Small intestine (tissue), 7 donors: ENCODE data around the gene KCNQ4. TPM values are rescaled to one million over a fixed set of nuclear protein-coding genes. Genes with fewer than 3 reads are reported as not detected.

Experiments
- DNase-seq, 2 donors: peaks; one replicate each; pipeline versions ENCODE4 v3.0.0 to v3.0.0-alpha.2; 2013
- FAIRE-seq: peaks from 2 replicates; lab custom pipeline; 2012; peaks lifted over from hg19 to GRCh38; lab: Jason Lieb, UNC
- H3K27ac ChIP-seq, 3 donors: one replicate each; pipeline ENCODE4 v1.5.1; 2013; ENCODE audit warnings: low read length in 2 of 3, mild to moderate bottlenecking in 2 of 3, control low read depth in 1 of 3, inconsistent platforms in 1 of 3, low read depth in 1 of 3, moderate library complexity in 1 of 3
- H3K27me3 ChIP-seq, 3 donors: one replicate each; pipeline ENCODE4 v1.6.1; 2013; ENCODE audit warnings: low read length in 3 of 3, inconsistent platforms in 1 of 3; ENCODE audit not compliant: control insufficient read depth in 3 of 3, insufficient read depth in 3 of 3
- H3K36me3 ChIP-seq, 3 donors: one replicate each; pipeline ENCODE4 v1.6.1; 2013; ENCODE audit warnings: low read length in 3 of 3, inconsistent platforms in 1 of 3, low read depth in 1 of 3, mild to moderate bottlenecking in 1 of 3, moderate library complexity in 1 of 3; ENCODE audit not compliant: control insufficient read depth in 3 of 3, insufficient read depth in 2 of 3
- H3K4me1 ChIP-seq, 3 donors: one replicate each; pipeline ENCODE4 v1.6.1; 2013; ENCODE audit warnings: low read length in 2 of 3, inconsistent platforms in 1 of 3, low read depth in 1 of 3, mild to moderate bottlenecking in 1 of 3, moderate library complexity in 1 of 3; ENCODE audit not compliant: control insufficient read depth in 3 of 3, insufficient read depth in 2 of 3
- H3K4me3 ChIP-seq, 3 donors: one replicate each; pipeline ENCODE4 v1.5.1; 2013; ENCODE audit warnings: low read length in 3 of 3, control low read depth in 1 of 3, inconsistent platforms in 1 of 3, low read depth in 1 of 3, mild to moderate bottlenecking in 1 of 3, moderate library complexity in 1 of 3
- H3K9me3 ChIP-seq, 2 donors: one replicate each; pipeline ENCODE4 v1.6.1; 2013; ENCODE audit warnings: low read depth in 1 of 2, low read length in 1 of 2; ENCODE audit not compliant: control insufficient read depth in 2 of 2, insufficient read depth in 1 of 2
- WGBS, 3 donors: extraction: QIAGEN DNeasy Blood & Tissue Kit; methylation state at CpG; one replicate each; pipeline ENCODE4 v1.1.7; 2013; 5-methylcytosine and 5-hydroxymethylcytosine counted together
- polyA plus RNA-seq, 4 donors: library from polyadenylated mRNA; stranded (reverse) in 3 of 4; unstranded in 1 of 4; fragments of 200-250 nt in 3 of 4; fragments of 120-200 nt in 1 of 4; gene quantifications; one replicate each; pipeline versions ENCODE4 v1.2.1 to v1.2.3, GENCODE V29; 2013
- donor health status: healthy with polysubstance abuse.
- donor health status: control.
- donor health status: control.
- donor health status: Bipolar disorder and iron deficiency.
- donor health status: healthy.

Gene KCNQ4
- polyA plus RNA-seq, 4 donors: 0.45 to 1.9 (median 0.92) TPM

DNA sequence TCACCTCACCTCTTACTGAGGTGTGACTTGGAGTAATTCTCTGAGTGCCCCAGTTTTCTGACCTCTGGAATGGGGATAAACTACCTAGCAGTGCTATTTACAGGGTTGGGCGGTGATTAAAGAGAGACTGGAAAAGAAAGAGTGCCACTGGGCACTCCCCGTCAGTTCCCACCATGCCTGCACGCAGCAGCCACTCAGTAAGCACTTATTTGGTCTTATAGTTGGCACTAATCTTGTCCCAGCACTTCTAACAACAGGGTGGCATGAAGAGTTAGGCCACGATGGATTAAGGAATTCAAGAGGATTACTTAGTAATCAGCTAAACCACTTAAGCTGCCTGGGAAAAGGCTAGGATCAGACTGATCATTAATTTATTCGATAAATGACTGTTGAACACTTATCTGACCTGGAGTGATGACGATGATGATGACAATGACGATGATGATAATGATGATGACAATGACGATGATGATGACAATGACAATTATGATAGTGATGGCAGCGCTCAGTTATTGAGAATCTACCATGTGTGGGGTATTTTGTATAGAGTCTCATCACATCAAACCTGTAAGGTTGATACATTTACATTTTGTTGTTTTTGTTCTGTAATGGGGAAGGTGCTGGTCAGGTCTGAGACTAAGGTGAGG, 73.2 kb downstream of the KCNQ4 start:
- Histone ChIP-seq H3K27ac (no peak overlapping the region), H3K9me3 (no peaks in the 10 kb centered on the region), H3K27me3 (peaks cover 0 to 19% (median 3%) of the 10 kb centered on the region in 3 donors), H3K4me1 (peaks cover 0 to 9% (median 2%) of the 10 kb centered on the region in 3 donors), H3K4me3 (no peak overlapping the region), H3K36me3 (no peaks in the 10 kb centered on the region)
- 82 to 90% (median 85%) methylated on average over 9 of the region's 9 CpGs for WGBS, 3 donors
- DNase-seq (no peak), FAIRE-seq (no peak)

DNA sequence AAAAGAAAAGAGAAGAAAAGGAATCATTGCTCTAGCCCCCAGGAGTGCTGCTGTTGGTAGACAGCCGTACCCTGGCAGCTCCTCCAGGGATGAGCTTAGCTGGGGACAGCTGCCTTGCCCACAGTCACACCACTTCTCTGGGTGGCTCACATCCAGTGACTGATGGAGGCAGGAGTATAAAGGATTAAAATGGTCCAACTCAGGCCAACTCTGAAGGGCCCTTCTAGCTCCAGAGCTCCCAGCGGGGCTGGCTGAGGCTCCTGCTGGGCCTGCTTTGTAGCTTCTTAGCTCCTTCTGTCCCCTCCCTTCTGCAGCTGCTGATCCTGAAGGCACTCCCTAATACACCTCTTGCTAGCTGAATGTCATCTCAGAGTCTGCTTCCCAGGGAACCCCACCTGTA, 74.2 kb downstream of the KCNQ4 start:
- Histone ChIP-seq H3K27me3 (peaks cover 0 to 19% (median 3%) of the 10 kb centered on the region in 3 donors), H3K27ac (no peak overlapping the region), H3K36me3 (no peaks in the 10 kb centered on the region), H3K4me1 (peaks cover 0 to 13% (median 2%) of the 10 kb centered on the region in 3 donors), H3K4me3 (no peak overlapping the region), H3K9me3 (no peaks in the 10 kb centered on the region)
- FAIRE-seq (no peak), DNase-seq (no peak)
- 82 to 94% (median 92%) methylated on average over 2 of the region's 2 CpGs for WGBS, 3 donors

GRCh38 chr1:40858856-40859416, 75.3 kb downstream of the KCNQ4 start:
- FAIRE-seq (no peak), DNase-seq (no peak)
- H3K36me3 ChIP-seq: no peaks in the 10 kb centered on the region
- H3K4me1 ChIP-seq: peaks cover 0 to 18% (median 2%) of the 10 kb centered on the region in 3 donors
- H3K27ac ChIP-seq: no peak overlapping the region
- no peaks in the 10 kb centered on the region for H3K9me3 ChIP-seq
- 84 to 88% (median 85%) methylated on average over 4 of the region's 4 CpGs for WGBS, 3 donors
- H3K27me3 ChIP-seq: peaks cover 0 to 15% (median 3%) of the 10 kb centered on the region in 3 donors
- H3K4me3 ChIP-seq: no peak overlapping the region

- peaks cover 0 to 15% (median 3%) of the 10 kb centered on the region in 3 donors for H3K27me3 ChIP-seq
Observed at GRCh38 chr1:40860706-40861223, 77.2 kb downstream of the KCNQ4 start.

GRCh38 chr1:40861224-40862003, 77.8 kb downstream of the KCNQ4 start:
- Histone ChIP-seq H3K4me3 (peak overlapping the region; percentile 36 to 70 (median 43)), H3K36me3 (no peaks in the 10 kb centered on the region), H3K4me1 (peaks cover 0 to 24% (median 2%) of the 10 kb centered on the region in 3 donors), H3K27ac (peak overlapping the region in 2 of 3 donors; percentile 2 to 71), H3K9me3 (no peaks in the 10 kb centered on the region), H3K27me3 (peaks cover 0 to 15% (median 3%) of the 10 kb centered on the region in 3 donors)
- no peak for FAIRE-seq
- DNase-seq: peak; percentile 51 to 79
- 3 to 10% (median 5%) methylated on average over 34 to 98 of the region's 98 CpGs for WGBS, 3 donors

More at GRCh38 chr1:40860706-40861223, 77.2 kb downstream of the KCNQ4 start:
- Histone ChIP-seq H3K9me3 (no peaks in the 10 kb centered on the region), H3K27ac (peak overlapping the region in 2 of 3 donors; percentile 2 to 26), H3K4me1 (peaks cover 0 to 21% (median 2%) of the 10 kb centered on the region in 3 donors), H3K36me3 (no peaks in the 10 kb centered on the region), H3K4me3 (peak overlapping the region in 2 of 3 donors; percentile 43 to 70)
- FAIRE-seq (no peak), DNase-seq (peak in 1 of 2 donors; percentile 62)
- 9 to 23% (median 13%) methylated on average over 10 of the region's 10 CpGs for WGBS, 3 donors

DNA sequence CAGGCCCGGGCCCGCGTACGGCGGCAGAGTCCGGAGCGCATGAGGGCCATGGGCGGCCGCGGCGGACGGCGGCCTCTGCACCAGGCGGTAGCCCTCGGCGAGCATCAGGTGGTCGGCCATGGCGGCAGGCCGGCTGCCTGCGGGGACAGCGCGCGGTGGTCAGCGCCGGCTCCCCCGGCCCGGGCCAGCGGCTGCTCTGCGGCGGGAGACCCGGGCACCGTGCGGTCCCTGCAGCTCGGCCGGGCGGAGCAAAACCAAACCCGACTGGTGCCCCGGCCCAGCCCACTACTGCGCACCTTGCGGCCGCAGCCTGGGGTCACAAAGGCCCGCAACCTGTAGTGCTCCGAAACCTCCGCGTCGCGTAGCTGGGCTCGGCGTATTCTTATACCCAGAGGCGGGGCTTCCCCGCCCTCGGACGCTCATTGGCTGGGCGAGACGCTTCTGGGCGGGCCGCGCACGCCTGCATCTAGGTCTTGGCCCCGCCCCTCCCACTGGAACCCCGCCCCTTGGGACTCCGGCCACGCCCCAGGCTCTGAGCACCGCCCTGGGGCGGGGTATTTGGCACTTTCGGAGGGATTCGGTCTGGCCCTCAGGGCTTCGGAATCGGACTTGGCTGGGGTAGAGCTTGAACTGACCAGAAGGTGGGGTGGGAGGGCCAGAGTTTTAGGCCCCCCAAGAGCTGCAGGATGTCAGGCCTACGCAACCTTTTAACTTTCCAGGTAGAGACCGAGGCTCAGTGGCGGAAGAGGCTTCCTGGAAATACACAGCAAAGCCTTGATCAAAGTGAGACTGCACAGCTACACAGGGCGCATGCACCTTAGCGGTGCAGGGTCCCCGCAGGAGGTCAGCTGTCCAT, 78.6 kb downstream of the KCNQ4 start, which contains the start of gene CITED4:
TSS of gene CITED4 (minus strand) at position 356 of the 856 bp plus-strand sequence. CDS start at position 120, 236 bp downstream.
- H3K9me3 ChIP-seq: no peaks in the 10 kb centered on the region
- H3K4me3 ChIP-seq: peak within 1 kb of the TSS; percentile 36 to 70 (median 44)
- WGBS, 3 donors: 1 to 2% (median 1%) methylated on average over 44 to 75 of the region's 75 CpGs
- H3K36me3 ChIP-seq: no peaks in the 10 kb centered on the region
- peaks cover 0 to 24% (median 2%) of the 10 kb centered on the region in 3 donors for H3K4me1 ChIP-seq
- DNase-seq: peak; percentile 95
- H3K27ac ChIP-seq: peak within 1 kb of the TSS; percentile 17 to 91 (median 60)
- FAIRE-seq: no peak
- H3K27me3 ChIP-seq: peaks cover 0 to 15% (median 3%) of the 10 kb centered on the region in 3 donors

GRCh38 chr1:40868051-40868723, 84.6 kb downstream of the KCNQ4 start:
- H3K4me3 ChIP-seq: no peak overlapping the region
- H3K27ac ChIP-seq: no peak overlapping the region
- WGBS, 3 donors: 59 to 73% (median 67%) methylated on average over 4 of the region's 4 CpGs
- no peaks in the 10 kb centered on the region for H3K36me3 ChIP-seq
- FAIRE-seq (no peak), DNase-seq (peak; percentile 41 to 83)
- H3K27me3 ChIP-seq: peaks cover 0 to 5% (median 0%) of the 10 kb centered on the region in 3 donors
- peaks cover 0 to 18% (median 0%) of the 10 kb centered on the region in 3 donors for H3K4me1 ChIP-seq
- peaks cover 0 to 4% of the 10 kb centered on the region in 2 donors for H3K9me3 ChIP-seq
